HG03558 (cell line): ENCODE data around the gene MGMT.

Experiments used
- ATAC-seq: cut with Tn5 transposase; IDR thresholded peaks from one replicate; pipeline ENCODE4 v1.9.1; 2021; ENCODE audit warnings: moderate number of reproducible peaks; ENCODE audit not compliant: unreplicated experiment; ENCODE audit errors: extremely low read depth

The MGMT gene

GRCh38 chr10:129491123-129491734 is 24.2 kb downstream of the MGMT start:
- ATAC-seq: no peak

- no peak for ATAC-seq
These were observed 27.1 kb downstream of the MGMT start for GRCh38 chr10:129494176-129494575.

GRCh38 chr10:129494740-129495139 is 27.7 kb downstream of the MGMT start:
- ATAC-seq: no peak

- ATAC-seq: no peak
These were observed 28.2 kb downstream of the MGMT start for GRCh38 chr10:129495256-129495655.

- ATAC-seq: no peak
These were observed 28.7 kb downstream of the MGMT start for GRCh38 chr10:129495698-129496097.

GRCh38 chr10:129497013-129497412 is 30.0 kb downstream of the MGMT start:
- no peak for ATAC-seq

- ATAC-seq: no peak
These were observed 31.6 kb downstream of the MGMT start for GRCh38 chr10:129498680-129499079.

- ATAC-seq: no peak
These were observed 33.7 kb downstream of the MGMT start for GRCh38 chr10:129500617-129501339.

- ATAC-seq: peak; percentile 87
These were observed 34.8 kb downstream of the MGMT start for GRCh38 chr10:129501652-129502436.

- ATAC-seq: no peak
These were observed 35.4 kb downstream of the MGMT start for GRCh38 chr10:129502448-129502847.

- no peak for ATAC-seq
These were observed 38.5 kb downstream of the MGMT start for GRCh38 chr10:129505500-129506075.

GRCh38 chr10:129506101-129506797 is 39.2 kb downstream of the MGMT start:
- ATAC-seq: no peak

GRCh38 chr10:129507216-129507889 is 40.3 kb downstream of the MGMT start:
- no peak for ATAC-seq

- ATAC-seq: no peak
These were observed 42.1 kb downstream of the MGMT start for GRCh38 chr10:129509155-129509554.

- ATAC-seq: no peak
These were observed 42.8 kb downstream of the MGMT start for GRCh38 chr10:129509835-129510234.

GRCh38 chr10:129511086-129511485 is 44.0 kb downstream of the MGMT start:
- no peak for ATAC-seq

GRCh38 chr10:129511758-129512157 is 44.7 kb downstream of the MGMT start:
- no peak for ATAC-seq

GRCh38 chr10:129513312-129513711 is 46.3 kb downstream of the MGMT start:
- ATAC-seq: no peak

- ATAC-seq: no peak
These were observed 47.8 kb downstream of the MGMT start for GRCh38 chr10:129514568-129515451.
